Measurements from ENCODE around the gene LILRB2.
A peak's percentile ranks its signal among the peaks of the same experiment; 100 is the strongest.
"Not testable (repeated sequence)": the region's sequence is repeated elsewhere in the genome, so short reads cannot be mapped to it uniquely, and the experiment has no call there.

The LILRB2 gene

GRCh38 chr19:54281007-54281728 is at the start of gene LILRB2:
Gene LILRB2 (minus strand): TSS chr19:54281110. CDS start chr19:54280496, 614 bp downstream.
- no peak for DNase-seq (ENCODE audit: low read depth)

DNA sequence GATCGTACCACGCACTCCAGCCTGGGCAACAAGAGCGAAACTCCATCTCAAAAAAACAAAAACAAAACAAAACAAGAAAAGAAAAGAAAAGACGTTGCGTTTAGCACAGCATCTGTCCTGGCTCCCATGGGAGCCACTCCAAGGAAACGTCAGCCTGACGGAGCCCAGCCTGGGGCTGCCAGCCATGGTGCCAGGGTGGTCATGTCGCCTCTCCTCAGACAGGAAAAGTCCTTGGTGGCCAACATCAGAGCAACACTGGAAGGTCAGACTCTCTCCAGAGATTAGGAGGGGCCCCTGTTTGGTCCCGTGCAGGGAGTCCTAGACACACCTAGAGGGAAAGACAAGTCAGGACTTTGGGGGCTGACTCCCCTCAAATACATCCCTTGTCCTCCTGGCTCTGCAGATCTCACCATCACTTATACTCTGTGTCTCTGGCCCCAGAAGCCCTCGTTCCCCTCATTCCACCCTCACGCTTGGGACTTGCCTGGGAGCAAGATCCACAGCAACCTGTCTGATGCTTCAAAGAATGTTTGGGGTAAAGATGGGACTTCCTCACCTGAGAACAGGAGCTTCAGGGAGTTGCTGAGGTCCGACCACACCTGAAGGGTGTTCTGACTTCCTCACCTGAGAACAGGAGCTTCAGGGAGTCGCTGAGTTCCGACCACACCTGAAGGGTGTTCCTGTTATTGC is 48.7 kb upstream of the LILRB2 start:
- no peak for DNase-seq (ENCODE audit: low read depth)

GRCh38 chr19:54328781-54329180 is 47.9 kb upstream of the LILRB2 start:
- not testable (repeated sequence) for DNase-seq (ENCODE audit: low read depth)

- DNase-seq (ENCODE audit: low read depth) = no peak
Observed at GRCh38 chr19:54325631-54326030, 44.7 kb upstream of the LILRB2 start.

DNA sequence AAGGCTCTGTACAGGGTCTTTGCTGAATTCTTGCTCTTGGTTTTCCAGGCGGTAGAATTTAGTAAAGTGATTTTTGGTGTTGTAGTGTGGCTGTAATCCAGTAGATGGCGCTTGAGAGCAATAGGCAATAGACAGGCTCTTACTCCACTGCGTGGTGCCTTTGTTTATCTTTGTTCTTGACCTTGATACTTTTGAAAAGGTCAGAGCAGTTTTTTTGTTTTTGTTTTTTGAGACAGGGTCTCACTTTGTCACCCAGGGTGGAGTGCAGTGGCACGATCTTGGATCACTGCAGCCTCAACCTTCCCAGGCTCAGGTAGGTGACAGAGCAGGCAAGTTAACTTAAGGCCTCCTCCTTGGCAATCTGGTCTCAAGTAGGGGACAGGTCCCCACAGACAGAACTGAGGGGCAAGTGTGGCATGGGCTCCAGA is 44.3 kb upstream of the LILRB2 start:
- DNase-seq (ENCODE audit: low read depth) = peak; percentile 41

DNA sequence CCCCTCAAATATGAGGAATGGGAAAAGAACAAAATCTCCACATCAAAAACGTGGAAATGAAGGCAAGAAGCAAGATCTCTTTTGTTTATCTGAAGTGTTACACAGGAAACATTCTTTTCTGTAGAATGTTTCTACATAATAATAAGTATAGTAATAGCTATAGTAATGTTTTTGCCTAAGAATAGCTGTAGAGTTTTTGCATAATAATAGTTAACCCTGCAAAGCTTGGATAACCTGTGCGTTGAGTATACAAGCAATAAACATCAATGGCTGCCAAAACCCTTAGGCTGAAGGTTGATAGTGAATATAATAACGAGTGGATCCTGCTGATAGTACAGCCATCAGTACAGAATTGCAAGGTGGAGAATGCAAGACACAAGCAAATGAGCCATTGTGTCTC is 43.2 kb upstream of the LILRB2 start:
- no peak for DNase-seq (ENCODE audit: low read depth)

GRCh38 chr19:54322934-54323333 is 42.0 kb upstream of the LILRB2 start:
- DNase-seq (ENCODE audit: low read depth) = not testable (repeated sequence)

DNA sequence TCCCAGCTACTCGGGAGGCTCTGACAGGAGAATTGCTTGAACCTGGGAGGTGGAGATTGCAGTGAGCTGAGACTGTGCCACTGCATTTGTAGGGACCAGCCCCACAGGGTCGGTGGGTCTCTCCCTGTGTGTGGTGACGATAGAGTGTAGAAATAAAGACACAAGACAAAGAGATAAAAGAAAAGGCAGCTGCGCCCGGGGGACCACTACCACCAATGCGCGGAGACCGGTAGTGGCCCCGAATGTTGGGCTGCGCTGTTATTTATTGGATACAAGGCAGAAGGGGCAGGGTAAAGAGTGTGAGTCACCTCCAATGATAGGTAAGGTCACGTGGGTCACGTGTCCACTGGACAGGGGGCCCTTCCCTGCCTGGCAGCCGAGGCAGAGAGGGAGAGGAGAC is 41.4 kb upstream of the LILRB2 start:
- DNase-seq (ENCODE audit: low read depth) = not testable (repeated sequence)

DNA sequence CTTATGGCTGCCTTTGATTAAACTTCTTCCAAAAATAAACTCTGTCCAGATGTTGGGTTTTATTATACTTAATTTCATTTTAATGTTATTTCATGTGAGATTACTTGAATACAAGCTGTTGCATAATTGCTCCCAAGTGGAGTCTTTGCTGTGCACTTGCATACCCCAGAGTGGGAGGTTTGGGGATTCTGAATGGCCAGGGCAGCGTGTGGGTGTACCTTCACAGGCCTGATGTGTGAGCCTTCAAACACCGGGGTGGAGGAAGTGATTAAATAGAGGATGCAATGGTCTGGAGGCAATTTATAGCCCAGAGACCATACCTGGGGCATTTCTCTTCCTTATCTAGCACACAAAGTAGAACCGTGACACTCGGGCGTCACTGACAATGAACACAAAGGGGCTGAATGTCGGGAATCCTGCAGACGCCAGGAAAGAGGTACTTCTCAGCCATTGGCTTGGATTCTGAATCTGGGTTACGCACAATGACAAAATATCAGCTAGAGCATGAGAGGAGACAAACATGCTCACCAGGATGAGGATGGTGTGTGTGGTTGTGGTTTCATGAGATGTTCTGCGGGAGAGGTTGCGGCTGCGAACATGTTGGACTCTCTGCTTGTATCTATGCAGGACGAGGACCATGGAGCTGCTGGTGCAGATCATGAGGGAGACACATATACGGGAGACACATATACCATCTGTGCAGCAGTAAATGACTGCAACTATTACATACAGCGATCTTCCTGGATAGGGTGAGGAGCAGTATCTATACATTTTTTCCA is 39.2 kb upstream of the LILRB2 start:
- no peak for DNase-seq (ENCODE audit: low read depth)

DNA sequence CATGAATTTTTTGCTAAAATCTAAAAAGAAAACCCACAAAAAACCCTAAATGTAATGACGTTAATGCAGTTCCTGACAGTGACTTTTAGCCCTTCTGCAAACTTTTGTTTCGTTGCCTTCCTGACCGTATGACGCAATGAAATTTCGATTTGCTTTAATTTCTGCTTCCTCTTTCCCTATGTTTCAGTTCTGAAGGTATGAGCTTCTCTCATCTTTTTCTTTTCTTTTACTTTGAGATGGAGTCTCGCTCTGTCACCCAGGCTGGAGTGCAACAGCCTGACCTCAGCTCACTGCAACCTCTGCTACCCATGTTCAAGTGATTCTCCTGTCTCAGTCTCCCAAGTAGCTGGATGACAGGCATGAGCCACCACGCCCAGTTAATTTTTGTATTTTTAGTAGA is 38.1 kb upstream of the LILRB2 start:
- DNase-seq (ENCODE audit: low read depth) = no peak

- no peak for DNase-seq (ENCODE audit: low read depth)
Observed at GRCh38 chr19:54317965-54318240, 37.0 kb upstream of the LILRB2 start.

DNA sequence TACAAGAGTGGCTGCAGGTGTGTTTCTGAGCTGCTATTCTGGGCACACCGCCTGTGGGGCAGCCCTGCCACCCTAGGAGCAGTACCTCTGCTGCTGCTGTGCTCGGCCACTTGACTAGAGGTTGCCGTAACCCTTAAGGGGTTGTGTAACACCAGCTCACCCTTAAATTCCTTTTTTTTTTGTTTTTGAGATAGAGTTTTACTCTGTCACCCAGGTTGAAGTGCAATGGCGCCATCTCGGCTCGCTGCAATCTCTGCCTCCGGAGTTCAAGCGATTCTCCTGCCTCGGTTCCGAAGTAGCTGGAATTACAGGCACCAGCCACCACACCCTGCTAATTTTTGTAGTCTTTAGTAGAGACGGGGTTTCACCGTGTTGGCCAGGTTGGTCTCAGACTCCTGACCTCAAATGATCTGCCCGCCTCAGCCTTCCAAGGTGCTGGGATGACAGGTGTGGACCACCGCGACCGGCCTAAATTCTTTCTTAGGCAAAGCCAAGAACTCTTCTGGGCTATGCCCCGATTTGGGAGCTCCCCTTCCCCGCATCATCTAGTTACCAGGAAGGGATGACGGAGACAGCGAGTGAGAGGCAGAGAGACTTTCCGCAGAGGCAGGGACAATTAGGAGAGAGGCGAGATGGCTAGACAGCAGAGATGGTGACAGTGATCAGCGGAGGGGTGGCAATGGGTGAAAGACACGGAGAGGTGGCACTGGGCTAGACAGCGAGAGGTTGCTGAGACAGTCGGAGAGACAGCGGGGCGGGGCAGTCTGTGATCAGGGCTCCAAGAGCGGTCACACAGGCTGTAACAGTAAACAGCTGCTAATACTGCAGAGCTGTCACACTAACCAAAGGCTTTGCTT is 36.4 kb upstream of the LILRB2 start:
- no peak for DNase-seq (ENCODE audit: low read depth)

DNA sequence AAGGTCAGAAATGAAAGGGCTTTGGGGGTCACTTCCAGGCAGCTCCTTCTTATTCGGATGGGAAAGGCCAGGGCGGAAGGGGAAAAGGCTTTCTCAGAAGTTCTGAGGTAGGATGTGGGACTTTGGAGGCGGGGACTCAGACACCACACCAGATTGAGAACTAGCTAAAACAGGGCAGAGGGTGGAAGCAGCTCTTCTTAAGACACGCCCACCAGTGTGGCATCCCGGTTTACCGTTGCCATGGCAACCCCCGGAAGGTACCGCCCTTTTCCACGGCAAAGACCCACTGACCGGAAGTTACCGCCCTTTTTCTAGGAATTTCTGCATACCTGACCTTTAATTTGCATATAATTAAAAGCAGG is 35.8 kb upstream of the LILRB2 start:
- DNase-seq (ENCODE audit: low read depth) = peak; percentile 19

GRCh38 chr19:54315956-54316355 is 35.0 kb upstream of the LILRB2 start:
- no peak for DNase-seq (ENCODE audit: low read depth)

DNA sequence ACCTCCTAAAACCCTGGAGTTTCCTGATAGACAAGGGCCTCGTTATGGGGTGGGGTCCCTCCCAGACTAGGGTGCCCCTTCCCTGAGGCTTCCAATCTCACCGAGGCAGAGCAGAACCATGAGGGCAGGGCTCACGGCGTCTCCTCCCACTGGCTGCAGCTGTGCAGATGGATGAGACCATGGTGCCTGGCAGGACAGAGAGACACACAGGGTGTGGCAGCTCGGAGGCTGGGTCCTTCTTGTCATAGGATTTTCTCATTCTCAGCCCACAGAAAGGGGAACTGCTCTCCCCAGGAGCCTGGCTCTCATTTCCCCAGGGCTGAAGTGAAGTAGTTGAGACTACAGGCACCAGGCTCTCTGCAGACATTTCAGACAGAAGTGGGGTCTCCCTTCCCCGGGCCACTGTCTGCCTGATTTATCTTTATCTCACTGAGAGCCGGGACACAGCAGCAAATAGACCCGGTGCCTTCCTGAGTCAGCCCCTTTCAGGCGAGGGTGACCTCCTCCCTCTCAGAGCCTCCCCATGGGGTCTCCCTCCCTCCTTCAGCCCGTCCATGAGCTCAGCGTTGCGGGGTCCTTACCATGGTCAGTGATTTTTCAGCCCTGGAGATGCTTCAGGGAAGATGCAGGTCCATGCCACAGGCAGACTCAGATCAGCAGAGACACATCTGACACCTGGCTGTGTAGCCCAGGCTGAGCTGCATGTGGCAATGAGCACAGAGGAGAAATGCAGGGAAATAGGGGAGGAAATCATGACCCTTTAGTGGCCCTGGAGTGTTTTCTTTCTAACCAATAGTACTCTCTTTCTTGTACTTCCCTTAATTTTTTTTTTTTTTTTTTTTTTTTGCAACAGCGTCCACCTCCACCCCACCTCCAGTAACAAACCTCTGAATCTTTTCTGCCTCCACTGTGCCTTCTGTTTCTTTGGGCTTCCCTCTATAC is 31.8 kb upstream of the LILRB2 start, which contains the start of gene LILRA5:
TSS of gene LILRA5 (minus strand) at position 731 of the 942 bp plus-strand sequence. CDS start at position 584, 147 bp downstream.
- DNase-seq (ENCODE audit: low read depth) = no peak

- DNase-seq (ENCODE audit: low read depth) = no peak
Observed at GRCh38 chr19:54312011-54312410, 31.1 kb upstream of the LILRB2 start.

DNA sequence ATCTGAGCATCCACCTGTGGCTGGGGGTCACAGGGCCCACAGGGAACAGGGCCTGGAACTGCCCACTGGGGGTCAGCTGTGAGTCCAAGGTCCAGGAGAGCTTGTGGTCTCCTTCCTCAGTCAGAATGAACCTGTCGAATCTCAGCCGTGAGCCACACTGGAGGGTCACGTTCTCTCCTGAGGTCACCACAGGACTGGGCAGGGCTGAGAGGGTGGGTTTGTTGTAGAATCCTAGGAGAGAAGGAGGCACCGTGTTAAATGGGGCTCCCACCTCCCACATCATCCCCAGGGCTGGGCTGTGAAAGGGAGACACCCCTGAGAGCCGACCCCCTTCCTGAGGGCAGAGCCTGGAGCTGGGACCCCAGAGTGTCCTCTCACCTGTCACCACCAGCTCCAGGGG is 30.6 kb upstream of the LILRB2 start:
- no peak for DNase-seq (ENCODE audit: low read depth)

GRCh38 chr19:54310543-54310942 is 29.6 kb upstream of the LILRB2 start:
- DNase-seq (ENCODE audit: low read depth) = no peak

GRCh38 chr19:54309811-54310210 is 28.9 kb upstream of the LILRB2 start:
- no peak for DNase-seq (ENCODE audit: low read depth)

- no peak for DNase-seq (ENCODE audit: low read depth)
Observed at GRCh38 chr19:54307389-54308020, 26.6 kb upstream of the LILRB2 start.

Data from ELR (cell line).